Esophagus squamous epithelium (tissue), 5 donors: ENCODE results near the gene OR1I1. TPM values are rescaled to one million over a fixed set of nuclear protein-coding genes. Genes with fewer than 3 reads are reported as not detected.
"Not testable (repeated sequence)": the region's sequence is repeated elsewhere in the genome, so short reads cannot be mapped to it uniquely, and the experiment has no call there.

ENCODE experiments used
- DNase-seq: peaks from one replicate; lab custom pipeline; 2025; lab: John Stamatoyannopoulos, UW
- H3K27ac ChIP-seq, 4 donors: fragments of 200-600 bp; sonication (generic); one replicate each; pipeline ENCODE4 v1.5.1; 2016 to 2019; ENCODE audit warnings: mild to moderate bottlenecking in 1 of 4
- H3K27me3 ChIP-seq, 4 donors: fragments of 200-600 bp; sonication (generic); 1 replicate in 3 of 4; 2 replicates in 1 of 4; pipeline versions ENCODE4 v1.5.1 to v1.6.0; 2017 to 2021; ENCODE audit warnings: antibody characterized with exemption in 1 of 4
- H3K36me3 ChIP-seq, 3 donors: fragments of 200-600 bp; sonication (generic); one replicate each; pipeline ENCODE4 v1.5.1; 2016 to 2019
- H3K4me1 ChIP-seq, 3 donors: fragments of 200-600 bp; sonication (generic); one replicate each; pipeline ENCODE4 v1.5.1; 2017 to 2019
- H3K4me3 ChIP-seq, 4 donors: fragments of 200-600 bp; sonication (generic); 1 replicate in 3 of 4; 2 replicates in 1 of 4; pipeline ENCODE4 v1.5.1; 2016 to 2019; ENCODE audit warnings: mild to moderate bottlenecking in 2 of 4, moderate library complexity in 1 of 4
- H3K9me3 ChIP-seq, 3 donors: fragments of 200-600 bp; sonication (generic); one replicate each; pipeline ENCODE4 v1.5.1; 2016 to 2019
- POLR2A ChIP-seq, 4 donors: fragments of 450-650 bp; IDR thresholded peaks; one replicate each; pipeline ENCODE4 v1.6.1; 2017; ENCODE audit warnings: antibody characterized with exemption in 4 of 4, mild to moderate bottlenecking in 4 of 4, moderate library complexity in 3 of 4
- WGBS, 2 donors: methylation state at CpG; one replicate each; pipeline ENCODE4 v1.1.5; 2018; 5-methylcytosine and 5-hydroxymethylcytosine counted together
- intact Hi-C: fragments of 100-400 bp; cut with DNase I; formaldehyde crosslinking; loops from one replicate; pipeline ENCODE4 v1.15.0; 2022
- total RNA-seq, 4 donors: library from RNA; depleted of rRNA; stranded (reverse); fragments of >200 nt; gene quantifications; one replicate each; pipeline ENCODE4 v1.1.0, GENCODE V29; 2016
- TF ChIP-seq, protein P1 (sequence below), 6 experiments: fragments of 450-650 bp in 4 of 6; fragments of 200-600 bp in 2 of 6; sonication (generic) in 2 of 6; IDR thresholded peaks; one replicate each; pipeline ENCODE4 v1.5.1; 2016 to 2019; ENCODE audit warnings: antibody characterized with exemption in 6 of 6, mild to moderate bottlenecking in 4 of 6, moderate library complexity in 4 of 6
- donor health status: DM: yes; HTN: yes; CAD: no.

The OR1I1 gene
- total RNA-seq, 4 donors from 2014 or later, result not detected

DNA sequence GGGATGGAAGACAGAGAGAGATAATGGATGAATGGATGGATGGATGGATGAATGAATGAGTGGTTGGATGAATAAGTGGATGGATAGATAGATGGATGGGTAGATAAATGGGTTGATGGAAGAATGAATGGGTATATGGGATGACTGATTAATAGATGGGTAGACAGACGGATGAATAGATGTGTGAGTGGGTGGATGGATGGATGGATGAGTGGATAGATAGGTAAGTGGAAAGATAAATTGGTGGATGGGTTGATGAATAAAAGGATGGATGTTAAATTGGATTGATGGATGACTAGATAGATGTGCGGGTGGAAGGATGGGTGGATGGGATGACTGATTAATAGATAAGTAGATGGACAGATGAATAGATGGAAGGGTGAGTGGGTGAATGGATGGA lies 31.4 kb upstream of the OR1I1 start:
- WGBS, 2 donors, result 88 to 91% methylated on average over 2 of the region's 2 CpGs

DNA sequence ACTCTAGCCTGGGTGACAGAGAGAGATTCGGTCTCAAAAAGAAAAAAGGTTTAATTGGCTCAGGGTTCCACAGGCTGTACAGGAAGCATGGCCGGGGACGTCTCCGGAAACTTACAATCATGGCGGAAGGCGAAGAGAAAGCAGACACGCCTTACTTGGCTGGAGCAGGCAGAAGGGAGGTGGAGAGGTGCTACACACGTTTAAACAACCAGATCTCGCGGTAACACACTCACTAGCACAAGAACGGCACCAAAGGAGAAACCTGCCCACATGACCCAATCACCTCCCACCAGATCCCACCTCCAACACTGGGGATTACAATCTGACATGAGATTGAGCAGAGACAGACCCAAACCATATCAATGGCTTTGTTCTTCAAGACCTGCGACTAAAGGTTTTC lies 20.0 kb upstream of the OR1I1 start:
- no peaks in the 10 kb centered on the region for H3K4me1 ChIP-seq
- H3K9me3 ChIP-seq, result no peaks in the 10 kb centered on the region
- H3K27ac ChIP-seq, result no peak overlapping the region
- H3K4me3 ChIP-seq, result no peak overlapping the region
- intact Hi-C loops, result no loop called here
- DNase-seq, result no peak
- peaks cover 0 to 50% (median 0%) of the 10 kb centered on the region in 4 donors for H3K27me3 ChIP-seq
- H3K36me3 ChIP-seq, result no peaks in the 10 kb centered on the region
- 79 to 86% methylated on average over 12 of the region's 12 CpGs for WGBS, 2 donors
- no peak for TF ChIP-seq POLR2A (IDR thresholded peaks at IDR 0.05)
- TF ChIP-seq, protein P1, sequence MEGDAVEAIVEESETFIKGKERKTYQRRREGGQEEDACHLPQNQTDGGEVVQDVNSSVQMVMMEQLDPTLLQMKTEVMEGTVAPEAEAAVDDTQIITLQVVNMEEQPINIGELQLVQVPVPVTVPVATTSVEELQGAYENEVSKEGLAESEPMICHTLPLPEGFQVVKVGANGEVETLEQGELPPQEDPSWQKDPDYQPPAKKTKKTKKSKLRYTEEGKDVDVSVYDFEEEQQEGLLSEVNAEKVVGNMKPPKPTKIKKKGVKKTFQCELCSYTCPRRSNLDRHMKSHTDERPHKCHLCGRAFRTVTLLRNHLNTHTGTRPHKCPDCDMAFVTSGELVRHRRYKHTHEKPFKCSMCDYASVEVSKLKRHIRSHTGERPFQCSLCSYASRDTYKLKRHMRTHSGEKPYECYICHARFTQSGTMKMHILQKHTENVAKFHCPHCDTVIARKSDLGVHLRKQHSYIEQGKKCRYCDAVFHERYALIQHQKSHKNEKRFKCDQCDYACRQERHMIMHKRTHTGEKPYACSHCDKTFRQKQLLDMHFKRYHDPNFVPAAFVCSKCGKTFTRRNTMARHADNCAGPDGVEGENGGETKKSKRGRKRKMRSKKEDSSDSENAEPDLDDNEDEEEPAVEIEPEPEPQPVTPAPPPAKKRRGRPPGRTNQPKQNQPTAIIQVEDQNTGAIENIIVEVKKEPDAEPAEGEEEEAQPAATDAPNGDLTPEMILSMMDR (IDR thresholded peaks at IDR 0.05), result no peak

More for the DNA sequence above, 31.4 kb upstream of the OR1I1 start:
- Histone ChIP-seq H3K27ac (no peak overlapping the region), H3K4me3 (no peak overlapping the region), H3K4me1 (peaks cover 0 to 8% (median 0%) of the 10 kb centered on the region in 3 donors), H3K27me3 (peaks cover 0 to 39% (median 0%) of the 10 kb centered on the region in 4 donors), H3K36me3 (no peaks in the 10 kb centered on the region), H3K9me3 (no peaks in the 10 kb centered on the region)
- DNase-seq, result no peak
- TF ChIP-seq, protein P1 (IDR thresholded peaks at IDR 0.05), result no peak
- TF ChIP-seq POLR2A (IDR thresholded peaks at IDR 0.05), result no peak
- intact Hi-C loops, result no loop called here

GRCh38 chr19:15070386-15070785 lies 11.6 kb upstream of the OR1I1 start:
- H3K4me1 ChIP-seq, H3K27ac ChIP-seq, H3K9me3 ChIP-seq, H3K36me3 ChIP-seq, H3K4me3 ChIP-seq, DNase-seq, intact Hi-C loops: not testable (repeated sequence)
- H3K27me3 ChIP-seq, result peaks cover 0 to 17% (median 0%) of the 10 kb centered on the region in 4 donors
- 43 to 54% methylated on average over 4 of the region's 4 CpGs for WGBS, 2 donors

GRCh38 chr19:15072930-15073647 lies 8.9 kb upstream of the OR1I1 start:
- no peak overlapping the region for H3K27ac ChIP-seq
- H3K4me3 ChIP-seq, result no peak overlapping the region
- 68 to 74% methylated on average over 22 of the region's 23 CpGs for WGBS, 2 donors
- intact Hi-C loops, result no loop called here
- no peak for TF ChIP-seq POLR2A (IDR thresholded peaks at IDR 0.05)
- TF ChIP-seq, protein P1 (IDR thresholded peaks at IDR 0.05), result no peak
- H3K4me1 ChIP-seq, result no peaks in the 10 kb centered on the region
- H3K9me3 ChIP-seq, result no peaks in the 10 kb centered on the region
- no peak for DNase-seq
- H3K36me3 ChIP-seq, result no peaks in the 10 kb centered on the region
- peaks cover 0 to 18% (median 0%) of the 10 kb centered on the region in 4 donors for H3K27me3 ChIP-seq

DNA sequence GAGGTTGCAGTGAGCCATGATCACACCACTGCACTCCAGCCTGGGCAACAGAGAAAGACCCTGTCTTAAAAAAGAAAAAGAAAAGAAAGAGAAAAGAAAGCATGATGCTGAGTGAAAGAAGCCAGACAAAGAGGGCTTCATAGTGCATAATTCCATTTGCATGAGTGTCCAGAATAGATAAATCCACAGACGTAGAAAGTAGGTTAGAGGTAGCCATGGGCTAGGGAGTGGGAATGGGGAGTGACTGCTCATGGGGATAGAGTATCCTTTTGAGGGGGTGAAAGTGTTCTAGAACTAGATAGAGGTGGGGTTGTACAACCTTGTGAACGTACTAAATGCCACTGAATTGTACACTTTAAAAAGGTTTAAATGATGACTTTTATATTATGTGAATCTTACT lies 7.6 kb upstream of the OR1I1 start:
- TF ChIP-seq, protein P1 (IDR thresholded peaks at IDR 0.05), result no peak
- no peak for TF ChIP-seq POLR2A (IDR thresholded peaks at IDR 0.05)
- WGBS, 2 donors, result 53 to 81% methylated on average over 2 of the region's 2 CpGs
- no peak overlapping the region for H3K27ac ChIP-seq
- H3K36me3 ChIP-seq, result no peaks in the 10 kb centered on the region
- H3K9me3 ChIP-seq, result no peaks in the 10 kb centered on the region
- H3K4me1 ChIP-seq, result no peaks in the 10 kb centered on the region
- H3K4me3 ChIP-seq, result no peak overlapping the region
- peaks cover 0 to 20% (median 0%) of the 10 kb centered on the region in 4 donors for H3K27me3 ChIP-seq
- intact Hi-C loops, result no loop called here
- no peak for DNase-seq
